Panc1 (cell line): ENCODE data around the gene SLC27A5.

ENCODE experiments used
- CTCF ChIP-seq: fragments of 450-650 bp; IDR thresholded peaks from 2 replicates; pipeline ENCODE4 v1.5.1; 2017; ENCODE audit warnings: mild to moderate bottlenecking
- SIN3A ChIP-seq: IDR thresholded peaks from 2 replicates; pipeline ENCODE4 v1.6.1; 2012; ENCODE audit warnings: low read depth, mild to moderate bottlenecking, low read length, moderate library complexity, borderline replicate concordance; ENCODE audit not compliant: insufficient read depth
- TCF7L2 ChIP-seq: IDR thresholded peaks from 2 replicates; pipeline ENCODE4 v1.6.1; 2011; ENCODE audit warnings: mild to moderate bottlenecking, low read depth, low read length, inconsistent platforms

- no peak for TF ChIP-seq SIN3A
- TF ChIP-seq TCF7L2, result no peak
- TF ChIP-seq CTCF, result no peak
These were observed 9.9 kb upstream of the SLC27A5 start for GRCh38 chr19:58521651-58522050.
